ENCODE results near the gene FOXJ1.

DNA sequence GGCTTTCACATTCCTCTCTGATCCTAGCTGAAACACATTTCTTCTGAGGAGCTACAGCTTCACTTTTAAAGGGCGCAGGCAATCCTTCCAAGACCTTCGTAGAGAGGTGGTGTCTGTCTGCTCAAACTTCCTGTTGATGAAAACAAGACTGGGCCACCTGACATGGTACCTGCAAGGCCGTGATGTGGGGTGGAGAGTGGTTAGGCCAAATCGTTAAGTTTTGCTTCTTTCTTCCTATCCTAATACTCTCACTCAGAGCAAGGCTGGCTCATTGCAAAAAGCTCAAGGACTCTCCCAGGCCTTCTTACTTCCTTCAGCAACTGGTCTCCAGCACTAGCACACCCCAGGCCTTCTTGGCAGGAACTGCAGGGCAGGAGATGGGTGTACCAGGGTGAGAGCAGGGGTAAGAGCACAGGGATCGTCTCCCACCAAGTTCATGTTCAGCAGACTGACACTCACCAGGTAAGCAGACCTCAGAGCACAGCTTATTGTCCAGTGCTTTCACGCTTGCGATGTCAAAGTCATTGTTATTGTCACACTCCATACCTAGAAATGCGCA is 10.9 kb upstream of the FOXJ1 start:
- TF ChIP-seq, protein P1, sequence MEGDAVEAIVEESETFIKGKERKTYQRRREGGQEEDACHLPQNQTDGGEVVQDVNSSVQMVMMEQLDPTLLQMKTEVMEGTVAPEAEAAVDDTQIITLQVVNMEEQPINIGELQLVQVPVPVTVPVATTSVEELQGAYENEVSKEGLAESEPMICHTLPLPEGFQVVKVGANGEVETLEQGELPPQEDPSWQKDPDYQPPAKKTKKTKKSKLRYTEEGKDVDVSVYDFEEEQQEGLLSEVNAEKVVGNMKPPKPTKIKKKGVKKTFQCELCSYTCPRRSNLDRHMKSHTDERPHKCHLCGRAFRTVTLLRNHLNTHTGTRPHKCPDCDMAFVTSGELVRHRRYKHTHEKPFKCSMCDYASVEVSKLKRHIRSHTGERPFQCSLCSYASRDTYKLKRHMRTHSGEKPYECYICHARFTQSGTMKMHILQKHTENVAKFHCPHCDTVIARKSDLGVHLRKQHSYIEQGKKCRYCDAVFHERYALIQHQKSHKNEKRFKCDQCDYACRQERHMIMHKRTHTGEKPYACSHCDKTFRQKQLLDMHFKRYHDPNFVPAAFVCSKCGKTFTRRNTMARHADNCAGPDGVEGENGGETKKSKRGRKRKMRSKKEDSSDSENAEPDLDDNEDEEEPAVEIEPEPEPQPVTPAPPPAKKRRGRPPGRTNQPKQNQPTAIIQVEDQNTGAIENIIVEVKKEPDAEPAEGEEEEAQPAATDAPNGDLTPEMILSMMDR (IDR thresholded peaks at IDR 0.05; ENCODE audit: low read depth, low read length, poor library complexity, severe bottlenecking) = no peak
- TF ChIP-seq EZH2phosphoT487 (IDR thresholded peaks at IDR 0.05; ENCODE audit: borderline replicate concordance, low read length) = no peak
